GM19193 (cell line): ENCODE measurements around the gene FAM228B.

ENCODE experiments used
- POLR2A ChIP-seq: IDR thresholded peaks from 4 replicates; pipeline ENCODE4 v1.6.1; 2011; ENCODE audit not compliant: insufficient read depth, insufficient read length; ENCODE audit errors: extremely low read depth

Gene FAM228B

GRCh38 chr2:24182507-24182906, 59.2 kb downstream of the FAM228B start:
- TF ChIP-seq POLR2A, result no peak

- TF ChIP-seq POLR2A, result no peak
Measured at GRCh38 chr2:24183366-24184069, 60.2 kb downstream of the FAM228B start.

GRCh38 chr2:24189551-24189950, 66.3 kb downstream of the FAM228B start:
- no peak for TF ChIP-seq POLR2A

DNA sequence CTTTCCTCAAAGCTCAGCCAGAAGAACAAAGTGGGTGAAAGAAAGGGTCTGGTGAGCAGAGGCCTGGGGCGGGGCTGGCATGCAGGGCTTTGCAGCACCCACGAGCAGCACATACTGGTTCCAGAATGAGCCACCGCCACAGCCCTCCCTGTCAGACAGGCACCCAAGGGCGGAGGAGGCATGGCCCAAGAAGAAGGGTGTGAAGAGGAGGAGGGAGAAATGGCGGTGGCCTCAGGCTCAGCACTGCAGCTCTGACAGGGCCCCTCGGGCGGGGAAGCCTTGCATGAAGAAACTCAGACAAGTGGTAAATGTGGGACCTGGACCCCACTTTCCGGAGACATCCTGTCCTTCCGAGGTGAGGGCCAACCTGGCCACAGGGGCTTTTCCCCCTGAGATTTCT, 67.2 kb downstream of the FAM228B start:
- no peak for TF ChIP-seq POLR2A

- no peak for TF ChIP-seq POLR2A
Measured at GRCh38 chr2:24191156-24191555, 67.9 kb downstream of the FAM228B start.

- TF ChIP-seq POLR2A, result no peak
Measured at GRCh38 chr2:24191848-24192247, 68.6 kb downstream of the FAM228B start.

- no peak for TF ChIP-seq POLR2A
Measured at GRCh38 chr2:24199968-24200590, 76.8 kb downstream of the FAM228B start.

GRCh38 chr2:24200799-24201198, 77.5 kb downstream of the FAM228B start:
- TF ChIP-seq POLR2A, result no peak

DNA sequence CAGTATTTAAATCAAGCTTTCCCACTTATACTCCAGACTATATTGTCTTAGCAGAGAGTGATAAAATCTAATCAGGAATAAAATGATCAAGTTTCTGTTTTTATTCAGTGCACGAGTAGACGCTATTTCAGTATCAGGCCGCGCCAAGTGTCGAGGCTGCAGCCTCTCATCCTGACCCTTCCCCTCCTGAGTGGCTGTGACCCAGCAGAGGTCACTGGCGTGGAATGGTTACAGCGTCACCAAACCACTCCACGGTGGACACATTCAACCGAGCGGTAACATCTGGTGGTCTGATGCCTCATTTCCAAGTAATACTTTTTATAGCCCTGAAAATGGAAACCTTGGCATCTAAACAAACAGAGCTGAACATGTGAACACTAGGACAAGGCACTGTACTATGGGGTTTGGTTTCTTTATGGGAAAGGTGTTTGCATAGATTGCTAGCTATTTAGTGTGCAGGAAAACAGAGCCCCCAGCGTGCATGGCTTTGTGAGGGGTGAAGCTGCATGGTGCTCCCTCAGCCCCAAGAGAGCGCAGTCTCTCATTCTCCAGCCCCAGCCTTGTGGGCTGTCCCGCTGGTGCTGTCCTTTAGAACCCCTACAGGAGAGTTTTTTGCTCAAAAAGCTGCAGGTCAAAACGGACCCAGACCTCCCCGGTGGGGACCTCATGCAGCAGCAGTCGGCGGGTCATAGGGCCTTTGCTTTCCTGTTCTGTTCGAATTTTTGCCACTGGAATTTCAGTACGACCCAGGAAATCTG, 79.9 kb downstream of the FAM228B start:
- no peak for TF ChIP-seq POLR2A

DNA sequence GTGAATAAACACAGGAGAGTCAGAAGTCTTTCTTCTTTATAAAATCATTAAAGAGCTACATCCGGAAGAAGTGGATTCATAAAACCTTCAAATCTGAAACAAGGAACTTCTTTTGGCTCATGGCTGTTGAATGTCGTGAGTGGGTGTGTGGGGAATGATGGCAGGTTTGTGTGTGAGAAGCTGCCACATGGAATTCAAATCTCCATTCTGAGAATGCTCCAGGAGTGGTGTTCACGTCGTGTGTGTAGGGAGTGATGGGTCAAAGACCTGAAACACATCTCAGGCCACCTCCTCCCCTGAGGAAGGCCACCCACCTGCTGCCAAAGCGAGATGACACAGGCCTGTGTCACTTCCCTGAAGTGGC, 80.5 kb downstream of the FAM228B start:
- TF ChIP-seq POLR2A, result no peak

DNA sequence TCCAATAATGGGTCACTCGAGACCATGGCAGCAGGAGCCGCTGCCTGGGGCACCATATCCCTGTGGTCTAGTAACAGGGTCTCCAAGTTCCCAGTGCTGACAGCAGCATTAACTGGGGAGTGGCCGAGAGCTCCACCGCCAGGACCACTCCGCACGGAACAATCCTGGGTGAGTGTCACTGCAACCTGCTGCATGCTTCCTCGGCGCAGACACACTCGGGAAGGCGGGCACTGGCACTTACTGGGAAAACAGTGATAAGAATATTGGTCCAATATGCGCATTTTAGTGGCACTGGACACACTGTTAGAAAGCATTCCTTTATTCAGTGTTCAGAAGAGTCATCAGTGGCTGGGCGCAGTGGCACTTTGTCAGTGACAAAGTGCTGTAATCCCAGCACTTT, 81.2 kb downstream of the FAM228B start:
- no peak for TF ChIP-seq POLR2A

- TF ChIP-seq POLR2A, result no peak
Measured at GRCh38 chr2:24205131-24205530, 81.9 kb downstream of the FAM228B start.

GRCh38 chr2:24206242-24206641, 83.0 kb downstream of the FAM228B start:
- no peak for TF ChIP-seq POLR2A

DNA sequence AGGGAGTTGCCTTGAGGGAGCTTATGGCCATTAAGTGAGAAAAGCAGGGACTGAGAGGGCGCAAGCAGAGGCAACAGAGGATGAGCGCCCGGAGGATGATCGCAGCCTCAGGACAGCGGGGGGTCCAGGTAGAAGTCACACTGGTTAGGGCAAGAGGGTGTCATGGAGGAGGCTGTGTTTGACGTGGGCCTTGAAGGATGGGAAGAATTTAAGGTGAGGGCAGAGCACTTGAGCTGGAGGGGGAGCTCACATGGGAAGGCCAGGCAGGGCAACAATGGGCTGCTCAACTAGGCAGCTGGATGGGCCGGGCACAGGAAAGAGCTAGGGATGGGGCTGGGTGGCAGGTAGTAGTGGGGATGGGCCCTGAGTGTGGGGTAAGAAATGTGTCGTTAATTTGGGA, 83.4 kb downstream of the FAM228B start:
- TF ChIP-seq POLR2A, result no peak

- TF ChIP-seq POLR2A, result no peak
Measured at GRCh38 chr2:24207359-24207758, 84.1 kb downstream of the FAM228B start.

DNA sequence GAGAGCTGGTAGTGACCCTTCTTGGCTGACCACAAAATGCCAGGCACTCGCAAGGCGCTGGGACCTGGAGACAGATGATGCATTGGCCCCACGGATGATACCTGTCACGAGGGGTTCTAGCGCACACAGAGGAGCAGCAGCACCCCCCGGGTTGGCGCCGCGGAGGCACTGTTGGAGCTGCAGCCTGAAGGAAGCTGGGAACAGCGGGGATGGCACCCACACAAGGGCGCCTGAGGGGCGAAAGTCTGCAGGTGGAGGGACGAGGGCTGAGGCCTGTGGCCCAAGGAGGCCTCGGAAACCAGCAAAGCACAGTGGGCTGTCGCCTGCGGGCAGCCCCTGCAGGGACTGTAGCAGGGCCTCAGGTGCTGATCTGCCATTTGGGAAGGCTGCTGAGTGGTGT, 85.2 kb downstream of the FAM228B start:
- TF ChIP-seq POLR2A, result no peak
